Large intestine (tissue), 1 donor: Measurements from ENCODE around the gene ZNF518A. TPM values are rescaled to one million over a fixed set of nuclear protein-coding genes. Genes with fewer than 3 reads are reported as not detected.

Experiments used
- polyA plus RNA-seq: library from polyadenylated mRNA; unstranded; fragments of 120-200 nt; gene quantifications from one replicate; pipeline ENCODE4 v1.2.1, GENCODE V29; 2013

The ZNF518A gene
- polyA plus RNA-seq, 1 donor, result 35.5 TPM

Other genes with a start within 250 kb of the ZNF518A start
- 1.2 TPM for gene CC2D2B, start 222.3 kb upstream of the ZNF518A start, polyA plus RNA-seq
- gene CCNJ, start 86.7 kb upstream of the ZNF518A start, polyA plus RNA-seq, result 13.6 TPM
- gene BLNK, start 141.3 kb downstream of the ZNF518A start, polyA plus RNA-seq, result 27.4 TPM
- 0.04 TPM for gene DNTT, start 174.1 kb downstream of the ZNF518A start, polyA plus RNA-seq
- not detected for gene OPALIN, start 228.7 kb downstream of the ZNF518A start, polyA plus RNA-seq